OCI-LY7 (cell line): ENCODE measurements around the gene HYCC1. TPM values are rescaled to one million over a fixed set of nuclear protein-coding genes. Genes with fewer than 3 reads are reported as not detected.
"Not testable (repeated sequence)": the region's sequence is repeated elsewhere in the genome, so short reads cannot be mapped to it uniquely, and the experiment has no call there.

Experiments
- BruUV-seq: library from RNA; stranded (reverse); fragments of 400-500 nt; replicated peaks from 2 replicates; lab custom pipeline; 2021; lab: Mats Ljungman, UMichigan
- CTCF ChIA-PET: fragments of 300-600 bp; sonication (Branson Sonifier 250); formaldehyde crosslinking; loops from one replicate; lab custom pipeline; 2022; ENCODE audit warnings: antibody characterized with exemption; ENCODE audit not compliant: unreplicated experiment; lab: Charles Lee
- POLR2A ChIA-PET: fragments of 300-600 bp; sonication (Branson Sonifier 250); formaldehyde crosslinking; loops from one replicate; lab custom pipeline; 2022; ENCODE audit warnings: antibody characterized with exemption; lab: Charles Lee
- DNase-seq: peaks from one replicate; pipeline ENCODE4 v3.0.0-alpha.2; 2015; ENCODE audit warnings: low spot score
- H2AFZ ChIP-seq: fragments of 200-600 bp; sonication (generic), shearing (Covaris generic); 2 replicates; pipeline ENCODE4 v1.6.1; 2014; ENCODE audit warnings: mild to moderate bottlenecking, antibody characterized with exemption, low read length, moderate library complexity
- H3K27ac ChIP-seq: fragments of 200-600 bp; sonication (generic); 2 replicates; pipeline ENCODE4 v1.5.1; 2014; ENCODE audit warnings: mixed run types, low read depth, mild to moderate bottlenecking, moderate library complexity, low read length, inconsistent platforms; ENCODE audit not compliant: poor library complexity, severe bottlenecking
- H3K36me3 ChIP-seq: fragments of 200-600 bp; sonication (generic); 2 replicates; pipeline ENCODE4 v1.6.1; 2014; ENCODE audit warnings: mild to moderate bottlenecking, antibody characterized with exemption, low read length, moderate library complexity, mixed read lengths; ENCODE audit not compliant: insufficient read depth
- H3K4me1 ChIP-seq: fragments of 200-600 bp; sonication (generic); 2 replicates; pipeline ENCODE4 v1.5.1; 2014; ENCODE audit warnings: mild to moderate bottlenecking, low read length; ENCODE audit not compliant: insufficient read depth, poor library complexity, severe bottlenecking
- H3K4me2 ChIP-seq: fragments of 200-600 bp; sonication (generic); 2 replicates; pipeline ENCODE4 v1.6.1; 2014; ENCODE audit warnings: mild to moderate bottlenecking, low read length
- H3K4me3 ChIP-seq: fragments of 200-600 bp; sonication (generic); 2 replicates; pipeline ENCODE4 v1.5.1; 2014; ENCODE audit warnings: mild to moderate bottlenecking, low read depth, low read length; ENCODE audit not compliant: poor library complexity, severe bottlenecking
- H3K79me2 ChIP-seq: fragments of 200-600 bp; sonication (generic); 2 replicates; pipeline ENCODE4 v1.6.1; 2016; ENCODE audit warnings: low read depth, mild to moderate bottlenecking, low read length, moderate library complexity, mixed read lengths; ENCODE audit not compliant: insufficient read depth
- H3K9me2 ChIP-seq: fragments of 200-600 bp; sonication (generic); 2 replicates; pipeline ENCODE4 v1.6.1; 2016; ENCODE audit warnings: mild to moderate bottlenecking, low read length, mixed read lengths; ENCODE audit not compliant: insufficient read depth
- H3K9me3 ChIP-seq: fragments of 200-600 bp; sonication (generic); 2 replicates; pipeline ENCODE4 v1.6.1; 2014; ENCODE audit warnings: mild to moderate bottlenecking, mixed run types, low read length, mixed read lengths
- H4K20me1 ChIP-seq: fragments of 200-600 bp; sonication (generic); 2 replicates; pipeline ENCODE4 v1.6.1; 2014; ENCODE audit warnings: mild to moderate bottlenecking, antibody characterized with exemption, low read length, moderate library complexity, mixed read lengths; ENCODE audit not compliant: insufficient read depth
- CTCF ChIP-seq: fragments of 200-600 bp; sonication (generic); conservative IDR thresholded peaks from 2 replicates; pipeline ENCODE4 v1.5.1; 2014; ENCODE audit warnings: mild to moderate bottlenecking, antibody characterized with exemption, low read length, moderate library complexity, mixed read lengths
- EZH2phosphoT487 ChIP-seq: fragments of 200-600 bp; sonication (generic); IDR thresholded peaks from 2 replicates; pipeline ENCODE4 v1.6.1; 2018; ENCODE audit warnings: low read depth, borderline replicate concordance, mild to moderate bottlenecking, mixed run types, antibody characterized with exemption, low read length, moderate library complexity, mixed read lengths
- intact Hi-C: fragments of 100-400 bp; cut with micrococcal nuclease; formaldehyde crosslinking; loops from one replicate; pipeline ENCODE4 v1.10.0; 2022; ENCODE audit not compliant: unreplicated experiment
- total RNA-seq, 2 experiments: library from RNA; depleted of rRNA in 1 of 2; stranded (reverse); fragments of >200 nt in 1 of 2; shearing (Covaris generic) in 1 of 2; gene quantifications; 2 replicates each; pipeline ENCODE4 v1.2.3, GENCODE V29; 2014 to 2022

The HYCC1 gene
- total RNA-seq, 2 experiments from 2014 or later: 43.3 to 157 TPM

- Histone ChIP-seq H3K9me3 (no peaks in the 10 kb centered on the region), H3K4me2 (no peak overlapping the region), H3K79me2 (peaks cover 5% of the 10 kb centered on the region; the same call in 1 of the 2 replicates), H3K9me2 (no peaks in the 10 kb centered on the region), H3K4me1 (no peaks in the 10 kb centered on the region), H4K20me1 (no peaks in the 10 kb centered on the region), H3K27ac (no peak overlapping the region), H3K4me3 (no peak overlapping the region), H2AFZ (no peak overlapping the region), H3K36me3 (peaks cover 89% of the 10 kb centered on the region)
- CTCF ChIA-PET: no interaction called here
- no peak for DNase-seq
- BruUV-seq: no TSS peak
- intact Hi-C loops: no loop called here
- POLR2A ChIA-PET: interaction anchor here (1.2 kb wide), 1 partner anchor 11 kb away, joined by 3 read pairs; no protein-coding TSS in a partner anchor
- TF ChIP-seq CTCF (no peak), EZH2phosphoT487 (no peak)
These were observed 34.7 kb downstream of the HYCC1 start for GRCh38 chr7:22979251-22979650.

- H2AFZ ChIP-seq, intact Hi-C loops, H3K4me2 ChIP-seq, DNase-seq, H3K9me3 ChIP-seq, H3K4me1 ChIP-seq, H3K4me3 ChIP-seq, H3K9me2 ChIP-seq, H3K79me2 ChIP-seq, H4K20me1 ChIP-seq, CTCF ChIA-PET, BruUV-seq, H3K27ac ChIP-seq: not testable (repeated sequence)
- peaks cover 89% of the 10 kb centered on the region for H3K36me3 ChIP-seq
- POLR2A ChIA-PET: interaction anchor here (0.7 to 1.5 kb wide), 5 partner anchors 13 to 49 kb away, joined by 3 to 4 read pairs (median 3); no protein-coding TSS in a partner anchor
These were observed 39.3 kb downstream of the HYCC1 start for GRCh38 chr7:22974636-22975035.

GRCh38 chr7:22972207-22972606 is 41.7 kb downstream of the HYCC1 start:
- Histone ChIP-seq H3K4me1 (no peaks in the 10 kb centered on the region), H4K20me1 (no peaks in the 10 kb centered on the region), H3K9me3 (no peaks in the 10 kb centered on the region), H3K27ac (no peak overlapping the region), H3K4me3 (no peak overlapping the region), H2AFZ (no peak overlapping the region), H3K79me2 (no peaks in the 10 kb centered on the region), H3K4me2 (no peak overlapping the region), H3K9me2 (no peaks in the 10 kb centered on the region), H3K36me3 (peaks cover 96% of the 10 kb centered on the region)
- DNase-seq: no peak
- intact Hi-C loops: no loop called here
- BruUV-seq: no TSS peak
- CTCF ChIA-PET: no interaction called here
- TF ChIP-seq EZH2phosphoT487 (no peak), CTCF (no peak)
- POLR2A ChIA-PET: interaction anchor here (0.6 to 1.9 kb wide), 8 partner anchors 8 to 418 kb away, joined by 3 to 5 read pairs (median 3); no protein-coding TSS in a partner anchor
